ENCODE measurements around the gene BLVRA.
A peak's percentile ranks its signal among the peaks of the same experiment; 100 is the strongest.

The BLVRA gene

GRCh38 chr7:43726466-43726865 is 32.0 kb upstream of the BLVRA start:
- H3K27me3 ChIP-seq (ENCODE audit: control insufficient read depth, low read length) = no peaks in the 10 kb centered on the region
- peaks cover 11% of the 10 kb centered on the region; the same call in 1 of the 2 replicates for H3K36me3 ChIP-seq (ENCODE audit: control insufficient read depth, low read length)
- no peak overlapping the region for H3K4me3 ChIP-seq (ENCODE audit: low read length)
- peak overlapping the region; percentile 74 for H3K4me2 ChIP-seq (ENCODE audit: low read length)
- H3K79me2 ChIP-seq (ENCODE audit: control insufficient read depth, low read length) = peaks cover 78% of the 10 kb centered on the region
- no peak overlapping the region for H3K27ac ChIP-seq (ENCODE audit: low read depth, low read length)
- H3K4me1 ChIP-seq (ENCODE audit: control insufficient read depth, low read length) = peaks cover 30% of the 10 kb centered on the region
- TF ChIP-seq, protein P1, sequence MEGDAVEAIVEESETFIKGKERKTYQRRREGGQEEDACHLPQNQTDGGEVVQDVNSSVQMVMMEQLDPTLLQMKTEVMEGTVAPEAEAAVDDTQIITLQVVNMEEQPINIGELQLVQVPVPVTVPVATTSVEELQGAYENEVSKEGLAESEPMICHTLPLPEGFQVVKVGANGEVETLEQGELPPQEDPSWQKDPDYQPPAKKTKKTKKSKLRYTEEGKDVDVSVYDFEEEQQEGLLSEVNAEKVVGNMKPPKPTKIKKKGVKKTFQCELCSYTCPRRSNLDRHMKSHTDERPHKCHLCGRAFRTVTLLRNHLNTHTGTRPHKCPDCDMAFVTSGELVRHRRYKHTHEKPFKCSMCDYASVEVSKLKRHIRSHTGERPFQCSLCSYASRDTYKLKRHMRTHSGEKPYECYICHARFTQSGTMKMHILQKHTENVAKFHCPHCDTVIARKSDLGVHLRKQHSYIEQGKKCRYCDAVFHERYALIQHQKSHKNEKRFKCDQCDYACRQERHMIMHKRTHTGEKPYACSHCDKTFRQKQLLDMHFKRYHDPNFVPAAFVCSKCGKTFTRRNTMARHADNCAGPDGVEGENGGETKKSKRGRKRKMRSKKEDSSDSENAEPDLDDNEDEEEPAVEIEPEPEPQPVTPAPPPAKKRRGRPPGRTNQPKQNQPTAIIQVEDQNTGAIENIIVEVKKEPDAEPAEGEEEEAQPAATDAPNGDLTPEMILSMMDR (IDR thresholded peaks at IDR 0.05; ENCODE audit: low read depth, low read length, poor library complexity, severe bottlenecking) = no peak
- no peak for TF ChIP-seq EZH2phosphoT487 (IDR thresholded peaks at IDR 0.05; ENCODE audit: borderline replicate concordance, low read length)
- peaks cover 3% of the 10 kb centered on the region; the same call in 1 of the 2 replicates for H3F3A ChIP-seq (ENCODE audit: control insufficient read depth, insufficient read depth)
- peaks cover 7% of the 10 kb centered on the region for H4K20me1 ChIP-seq (ENCODE audit: control insufficient read depth, insufficient read depth, low read depth, low read length)
- no peaks in the 10 kb centered on the region for H3K9me3 ChIP-seq (ENCODE audit: control insufficient read depth, insufficient read depth, low read length)
- no peaks in the 10 kb centered on the region for H3K9me2 ChIP-seq (replicated peaks; ENCODE audit: control insufficient read depth, low read length)

DNA sequence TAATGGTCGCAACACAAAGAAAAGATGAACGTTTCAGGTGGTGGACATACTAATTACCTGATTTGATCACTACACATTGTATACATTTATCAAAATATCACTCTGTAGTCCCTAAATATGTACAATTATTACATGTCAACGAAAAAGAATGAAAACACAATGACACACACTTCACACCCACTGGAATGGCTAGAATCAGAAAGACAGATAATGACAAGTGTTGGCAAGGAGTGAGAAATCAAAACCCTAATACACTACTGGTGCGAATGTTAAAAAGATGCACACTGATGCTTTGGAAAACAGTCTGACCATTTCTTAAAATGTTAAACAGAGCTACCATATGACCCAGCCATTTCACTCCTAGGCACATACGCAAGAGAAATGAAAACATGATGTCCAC is 31.5 kb upstream of the BLVRA start:
- no peaks in the 10 kb centered on the region for H3K9me3 ChIP-seq (ENCODE audit: control insufficient read depth, insufficient read depth, low read length)
- peak overlapping the region; percentile 74 for H3K4me2 ChIP-seq (ENCODE audit: low read length)
- H4K20me1 ChIP-seq (ENCODE audit: control insufficient read depth, insufficient read depth, low read depth, low read length) = peaks cover 7% of the 10 kb centered on the region
- H3K27ac ChIP-seq (ENCODE audit: low read depth, low read length) = no peak overlapping the region
- TF ChIP-seq, protein P1 (IDR thresholded peaks at IDR 0.05; ENCODE audit: low read depth, low read length, poor library complexity, severe bottlenecking) = peak; percentile 6
- no peak for TF ChIP-seq EZH2phosphoT487 (IDR thresholded peaks at IDR 0.05; ENCODE audit: borderline replicate concordance, low read length)
- peak overlapping the region; percentile 39 for H3K4me3 ChIP-seq (ENCODE audit: low read length)
- H3K79me2 ChIP-seq (ENCODE audit: control insufficient read depth, low read length) = peaks cover 74% of the 10 kb centered on the region
- H3K4me1 ChIP-seq (ENCODE audit: control insufficient read depth, low read length) = peaks cover 29% of the 10 kb centered on the region
- no peaks in the 10 kb centered on the region for H3K9me2 ChIP-seq (replicated peaks; ENCODE audit: control insufficient read depth, low read length)
- no peaks in the 10 kb centered on the region for H3F3A ChIP-seq (ENCODE audit: control insufficient read depth, insufficient read depth)
- H3K27me3 ChIP-seq (ENCODE audit: control insufficient read depth, low read length) = no peaks in the 10 kb centered on the region
- H3K36me3 ChIP-seq (ENCODE audit: control insufficient read depth, low read length) = peaks cover 11% of the 10 kb centered on the region; the same call in 1 of the 2 replicates

GRCh38 chr7:43727494-43727893 is 31.0 kb upstream of the BLVRA start:
- Histone ChIP-seq H4K20me1 (ENCODE audit: control insufficient read depth, insufficient read depth, low read depth, low read length) (peaks cover 7% of the 10 kb centered on the region), H3K4me1 (ENCODE audit: control insufficient read depth, low read length) (peaks cover 29% of the 10 kb centered on the region), H3K27me3 (ENCODE audit: control insufficient read depth, low read length) (no peaks in the 10 kb centered on the region), H3K79me2 (ENCODE audit: control insufficient read depth, low read length) (peaks cover 69% of the 10 kb centered on the region), H3K4me2 (ENCODE audit: low read length) (peak overlapping the region; percentile 74), H3K27ac (ENCODE audit: low read depth, low read length) (no peak overlapping the region), H3K4me3 (ENCODE audit: low read length) (peak overlapping the region; percentile 39), H3F3A (ENCODE audit: control insufficient read depth, insufficient read depth) (no peaks in the 10 kb centered on the region), H3K9me2 (replicated peaks; ENCODE audit: control insufficient read depth, low read length) (no peaks in the 10 kb centered on the region), H3K9me3 (ENCODE audit: control insufficient read depth, insufficient read depth, low read length) (no peaks in the 10 kb centered on the region), H3K36me3 (ENCODE audit: control insufficient read depth, low read length) (peaks cover 11% of the 10 kb centered on the region; the same call in 1 of the 2 replicates)
- TF ChIP-seq, protein P1 (IDR thresholded peaks at IDR 0.05; ENCODE audit: low read depth, low read length, poor library complexity, severe bottlenecking) = no peak
- TF ChIP-seq EZH2phosphoT487 (IDR thresholded peaks at IDR 0.05; ENCODE audit: borderline replicate concordance, low read length) = no peak
